Muscle of back (tissue), 11 donors: ENCODE data around the gene COL20A1. TPM values are rescaled to one million over a fixed set of nuclear protein-coding genes. Genes with fewer than 3 reads are reported as not detected.
"Not testable (repeated sequence)": the region's sequence is repeated elsewhere in the genome, so short reads cannot be mapped to it uniquely, and the experiment has no call there.

Experiments used
- DNase-seq, 3 donors: peaks; one replicate each; pipeline versions ENCODE4 v3.0.0 to v3.0.0-alpha.2; 2013
- polyA plus RNA-seq, 10 donors: library from polyadenylated mRNA; unstranded; fragments of 120-200 nt; gene quantifications; one replicate each; pipeline ENCODE4 v1.2.1, GENCODE V29; 2013; ENCODE audit not compliant: insufficient read length in 10 of 10

COL20A1 gene
- polyA plus RNA-seq, 10 donors: 4.2 to 17.0 (median 8.0) TPM

DNA sequence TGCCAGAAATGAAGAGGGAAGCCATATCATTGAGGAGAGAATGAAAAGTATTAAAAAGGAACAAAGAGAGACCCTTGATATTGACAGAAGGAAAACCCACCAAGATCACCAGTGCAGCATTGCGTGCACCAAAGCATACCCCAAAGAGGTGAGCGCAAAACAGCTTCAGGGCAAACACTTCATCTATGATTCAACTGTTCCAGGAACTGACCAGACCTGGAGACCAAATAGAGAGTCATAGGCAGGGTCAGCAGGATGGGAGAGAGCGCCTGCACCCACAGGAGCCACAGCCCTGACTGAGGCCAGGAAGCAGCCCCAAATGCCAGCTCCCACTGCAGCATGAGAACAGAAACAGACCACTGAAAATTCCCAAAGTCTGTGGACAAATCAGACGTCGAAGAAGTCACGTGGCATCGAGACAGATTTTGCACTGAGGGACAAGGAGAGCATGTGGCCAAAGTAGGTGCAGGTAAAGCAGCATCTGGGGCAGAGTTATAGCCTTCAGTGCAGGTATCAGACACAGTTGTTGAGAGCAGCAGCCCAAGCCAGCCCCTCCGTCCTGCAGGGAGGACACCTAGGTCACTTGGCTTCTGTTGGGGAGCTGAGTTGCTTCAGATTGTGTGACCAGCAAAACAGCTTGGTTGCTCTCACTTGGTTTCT lies 38.9 kb downstream of the COL20A1 start:
- DNase-seq: no peak

DNA sequence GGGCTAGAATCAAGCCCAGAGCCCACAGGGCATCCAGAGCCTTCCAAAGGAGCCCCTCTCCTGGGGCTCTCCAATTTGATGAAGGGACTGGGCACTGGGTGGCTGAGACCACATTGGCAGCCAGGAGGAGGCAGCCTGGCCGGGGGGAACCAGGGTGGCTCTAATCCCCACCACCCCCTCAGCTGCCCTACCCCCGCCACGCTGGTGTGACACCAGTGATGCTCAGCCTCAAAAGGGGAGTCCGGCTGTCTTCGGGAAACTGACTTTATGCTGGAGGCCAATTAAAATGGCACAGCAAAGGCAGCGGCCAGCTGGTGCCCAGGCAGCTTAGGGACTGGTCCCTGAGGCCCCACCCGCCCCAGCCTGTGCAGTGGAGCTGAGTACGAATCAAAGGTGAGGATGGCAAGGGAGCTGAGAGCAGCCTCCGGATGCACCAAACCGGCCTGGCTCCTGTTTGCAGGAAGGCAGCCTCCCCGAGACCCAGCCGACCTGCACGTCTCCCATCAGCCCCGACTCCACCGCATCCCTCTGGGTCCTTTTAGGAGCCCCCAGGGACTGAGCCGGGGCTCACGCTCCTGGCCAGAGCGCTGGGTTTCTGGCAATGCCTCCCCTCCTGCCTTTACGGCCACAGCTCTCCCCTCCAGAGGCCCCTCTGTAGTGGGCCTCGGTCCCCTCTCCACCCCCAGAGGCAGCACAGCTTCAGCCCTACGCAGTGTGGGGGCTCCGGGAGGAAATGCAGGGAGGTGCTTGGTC lies 39.7 kb downstream of the COL20A1 start:
- DNase-seq: no peak

DNA sequence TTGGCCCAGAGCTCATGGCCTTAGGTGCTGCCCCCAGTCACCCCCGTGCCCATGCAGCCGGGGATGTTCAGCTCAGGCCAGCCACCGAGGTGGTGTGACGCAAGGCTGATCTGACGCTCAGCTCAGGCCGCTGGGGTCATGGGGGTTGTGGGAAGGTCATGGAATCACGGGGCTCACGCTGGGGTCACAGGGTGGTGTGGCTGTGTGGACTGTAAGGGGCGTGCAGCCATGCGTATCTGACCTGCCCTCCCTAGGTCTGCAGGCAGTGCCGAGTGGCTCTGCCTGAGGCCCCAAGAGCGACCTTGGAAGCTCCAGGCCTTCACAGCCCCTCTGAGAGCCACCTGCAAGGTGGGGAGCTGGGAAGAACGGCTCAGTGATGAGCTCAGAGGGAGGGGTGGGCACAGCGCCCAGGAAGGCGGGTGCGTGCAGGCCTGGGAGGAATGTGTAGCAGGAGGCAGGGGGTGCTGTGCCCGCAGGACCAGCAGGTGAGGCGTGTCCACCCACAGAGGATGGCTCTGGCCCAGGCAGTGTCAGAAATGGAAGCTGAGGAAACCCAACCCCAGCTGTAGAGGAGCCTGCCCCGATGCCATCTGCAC lies 40.4 kb downstream of the COL20A1 start:
- no peak for DNase-seq

DNA sequence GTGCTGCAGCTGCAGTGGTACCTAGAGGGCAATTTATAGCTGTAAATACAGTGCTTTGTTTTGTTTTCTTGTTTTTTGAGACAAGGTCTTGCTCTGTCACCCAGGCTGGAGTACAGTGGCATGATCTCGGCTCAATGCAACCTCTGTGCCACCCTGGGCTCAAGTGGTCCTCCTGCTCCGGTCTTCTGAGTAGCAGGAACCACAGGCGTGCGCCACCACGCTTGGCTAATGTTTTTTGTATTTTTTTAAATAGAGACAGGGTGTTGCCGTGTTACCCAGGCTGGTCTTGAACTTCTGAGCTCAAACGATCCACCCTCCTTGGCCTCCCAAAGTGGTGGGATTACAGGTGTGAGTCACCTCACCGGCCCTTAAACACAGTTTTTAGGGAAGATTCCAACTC lies 41.4 kb downstream of the COL20A1 start:
- no peak for DNase-seq

DNA sequence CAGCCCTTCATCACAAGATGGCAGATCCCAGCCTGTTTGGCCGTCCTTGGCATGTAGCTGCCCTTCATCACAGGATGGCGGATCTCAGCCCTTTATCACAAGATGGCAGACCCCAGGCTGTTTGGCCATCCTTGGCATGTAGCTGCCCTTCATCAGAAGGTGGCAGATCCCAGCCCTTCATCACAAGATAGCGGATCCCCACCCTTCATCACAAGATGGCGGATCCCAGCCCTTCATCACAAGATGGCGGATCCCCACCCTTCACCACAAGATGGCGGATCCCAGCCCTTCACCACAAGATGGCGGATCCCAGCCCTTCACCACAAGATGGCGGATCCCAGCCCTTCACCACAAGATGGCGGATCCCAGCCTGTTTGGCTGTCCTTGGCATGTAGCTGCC lies 42.1 kb downstream of the COL20A1 start:
- DNase-seq: not testable (repeated sequence)

DNA sequence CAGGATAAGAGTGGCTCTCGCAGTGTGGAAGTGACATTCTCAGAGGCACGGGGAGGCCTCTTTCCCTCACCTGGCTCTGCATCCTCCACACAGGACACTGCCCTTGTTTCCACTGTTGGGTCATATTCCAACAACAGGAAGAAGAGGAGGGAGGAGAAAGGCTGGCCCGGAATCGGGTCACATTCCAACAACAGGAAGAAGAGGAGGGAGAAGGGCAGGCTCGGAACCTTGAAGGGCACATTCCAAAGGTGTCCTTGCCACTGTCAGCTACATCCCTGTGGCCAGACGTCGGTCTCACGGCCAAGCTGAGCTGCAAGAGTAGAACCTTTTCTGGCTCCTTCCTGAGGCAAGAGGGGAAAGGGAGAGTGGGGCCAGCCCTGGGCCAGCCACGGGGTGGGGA lies 42.7 kb downstream of the COL20A1 start:
- no peak for DNase-seq

DNA sequence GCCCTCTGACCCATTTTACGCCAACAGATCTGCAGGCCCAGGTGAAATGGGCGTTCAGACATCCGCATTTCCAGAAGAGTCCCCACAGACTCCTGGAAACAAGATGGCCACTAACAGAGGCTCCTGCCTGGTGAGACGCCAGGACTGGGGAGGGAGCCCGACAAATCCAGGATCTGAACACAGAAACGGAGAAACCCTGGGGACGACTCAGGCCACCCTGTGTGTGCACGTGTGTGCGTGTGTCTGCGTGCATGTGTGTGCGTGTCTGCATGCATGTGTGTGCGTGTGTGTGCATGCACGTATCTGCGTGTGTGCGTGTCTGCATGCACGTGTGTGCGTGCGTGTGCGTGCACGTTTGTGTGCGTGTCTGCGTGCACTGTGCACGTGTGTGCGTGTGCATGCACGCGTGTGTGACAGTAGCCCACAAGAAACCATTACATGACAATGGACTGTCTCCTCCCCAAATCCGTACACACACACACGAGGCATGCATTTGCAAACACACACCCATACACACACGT lies 43.3 kb downstream of the COL20A1 start:
- DNase-seq: no peak

DNA sequence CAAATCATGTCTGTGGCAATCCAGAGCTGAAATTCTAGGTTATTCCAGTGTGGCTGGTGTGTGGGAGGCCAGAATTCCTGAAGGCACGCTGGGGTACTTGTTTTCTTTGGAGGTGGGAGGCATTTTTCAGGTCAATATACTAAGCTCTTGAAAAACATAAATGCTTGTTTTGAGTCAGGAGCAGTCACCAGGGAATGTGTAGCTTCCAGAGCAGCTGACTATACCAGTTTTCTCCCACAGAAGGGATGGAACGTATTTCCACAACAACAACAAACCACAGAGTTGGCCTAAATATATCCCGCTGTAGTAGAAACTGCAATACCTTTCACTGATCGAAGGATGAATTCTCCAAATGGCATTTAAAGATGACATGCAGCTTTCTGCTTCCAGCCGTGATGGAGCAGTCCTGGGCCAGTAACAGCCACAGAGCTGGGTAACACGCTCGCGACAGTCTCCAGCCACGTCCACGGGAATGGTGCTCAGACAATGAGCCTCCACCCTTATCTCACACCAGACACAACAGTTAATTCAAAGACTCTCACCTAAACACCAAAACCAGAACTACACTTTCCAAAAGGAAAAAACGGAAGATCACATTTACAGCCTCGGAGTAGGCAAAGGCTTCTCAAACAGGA lies 44.9 kb downstream of the COL20A1 start:
- no peak for DNase-seq

DNA sequence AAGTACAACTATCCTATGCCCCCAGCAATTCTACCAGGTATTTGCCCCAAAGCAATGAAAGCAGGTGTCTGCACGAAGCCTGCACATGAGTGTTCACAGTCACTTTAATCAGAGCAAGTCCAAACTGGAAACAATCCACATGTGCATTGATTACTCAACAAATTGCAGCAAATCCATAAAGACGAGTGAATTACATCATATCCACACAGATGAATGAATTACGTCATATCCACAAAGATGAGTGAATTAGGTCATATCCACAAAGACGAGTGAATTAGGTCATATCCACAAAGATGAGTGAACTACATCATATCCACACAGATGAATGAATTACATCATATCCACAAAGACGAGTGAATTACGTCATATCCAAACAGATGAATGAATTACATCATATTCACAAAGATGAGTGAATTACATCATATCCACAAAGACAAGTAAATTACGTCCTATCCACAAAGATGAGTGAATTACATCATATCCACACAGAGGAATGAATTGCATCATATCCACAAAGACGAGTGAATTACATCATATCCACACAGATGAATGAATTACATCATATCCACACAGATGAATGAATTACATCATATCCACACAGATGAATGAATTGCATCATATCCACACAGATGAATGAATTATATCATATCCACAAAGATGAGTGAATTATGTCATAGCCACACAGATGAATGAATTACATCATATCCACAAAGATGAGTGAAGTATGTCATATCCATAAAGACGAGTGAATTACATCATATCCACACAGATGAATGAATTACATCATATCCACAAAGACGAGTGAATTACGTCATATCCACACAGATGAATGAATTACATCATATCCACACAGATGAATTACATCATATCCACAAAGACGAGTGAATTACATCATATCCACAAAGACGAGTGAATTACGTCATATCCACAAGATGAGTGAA lies 46.4 kb downstream of the COL20A1 start:
- not testable (repeated sequence) for DNase-seq

DNA sequence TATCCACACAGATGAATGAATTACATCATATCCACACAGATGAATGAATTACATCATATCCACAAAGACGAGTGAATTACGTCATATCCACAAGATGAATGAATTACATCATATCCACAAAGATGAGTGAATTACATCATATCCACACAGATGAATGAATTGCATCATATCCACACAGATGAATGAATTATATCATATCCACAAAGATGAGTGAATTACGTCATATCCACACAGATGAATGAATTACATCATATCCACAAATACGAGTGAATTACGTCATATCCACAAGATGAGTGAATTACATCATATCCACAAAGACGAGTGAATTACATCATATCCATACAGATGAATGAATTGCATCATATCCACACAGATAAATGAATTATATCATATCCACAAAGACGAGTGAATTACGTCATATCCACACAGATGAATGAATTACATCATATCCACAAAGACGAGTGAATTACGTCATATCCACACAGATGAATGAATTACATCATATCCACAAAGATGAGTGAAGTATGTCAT lies 47.2 kb downstream of the COL20A1 start:
- DNase-seq: not testable (repeated sequence)

DNA sequence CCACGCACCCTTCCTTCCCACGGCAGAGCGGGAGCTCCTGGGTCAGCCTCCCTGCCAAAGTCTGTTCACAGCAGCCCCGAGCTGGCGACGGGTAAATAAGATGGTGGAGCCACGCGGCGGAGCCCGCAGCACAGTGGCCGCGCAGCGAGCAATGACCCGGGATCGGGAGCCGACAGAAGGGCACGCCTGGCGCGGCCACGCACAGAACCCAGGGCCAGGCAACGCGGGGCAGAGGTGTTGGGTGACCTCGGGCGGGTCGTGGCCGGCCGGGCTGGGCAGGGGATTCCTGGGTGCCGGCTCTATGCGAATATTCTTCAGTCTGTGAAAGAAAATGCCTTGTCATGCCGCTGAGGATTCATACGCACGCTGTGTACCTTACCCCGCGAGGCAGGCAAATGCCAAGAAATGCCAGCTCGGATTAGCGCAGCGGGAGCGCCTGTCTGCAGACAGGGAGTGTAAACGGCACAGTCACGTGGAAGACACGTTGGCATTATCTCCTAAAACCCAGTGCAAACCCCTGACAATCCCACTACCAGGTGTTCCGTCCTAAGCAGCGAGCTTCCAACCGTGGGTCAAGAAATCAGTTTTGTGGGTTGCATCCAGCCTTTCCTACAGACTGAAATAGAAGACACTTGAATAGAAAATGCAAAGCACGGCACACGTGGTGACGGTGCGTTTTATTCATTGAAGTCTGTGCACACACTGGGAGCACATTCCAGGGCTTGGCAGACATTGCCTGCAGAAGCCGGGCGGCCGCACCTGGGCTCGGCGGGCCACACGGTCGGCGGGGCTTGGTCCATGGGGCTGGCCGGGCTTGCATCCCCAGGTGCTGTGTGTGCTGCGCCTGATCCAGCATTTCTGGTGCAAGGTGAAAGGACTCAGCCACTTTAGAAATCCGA lies 49.8 kb downstream of the COL20A1 start:
- no peak for DNase-seq

DNA sequence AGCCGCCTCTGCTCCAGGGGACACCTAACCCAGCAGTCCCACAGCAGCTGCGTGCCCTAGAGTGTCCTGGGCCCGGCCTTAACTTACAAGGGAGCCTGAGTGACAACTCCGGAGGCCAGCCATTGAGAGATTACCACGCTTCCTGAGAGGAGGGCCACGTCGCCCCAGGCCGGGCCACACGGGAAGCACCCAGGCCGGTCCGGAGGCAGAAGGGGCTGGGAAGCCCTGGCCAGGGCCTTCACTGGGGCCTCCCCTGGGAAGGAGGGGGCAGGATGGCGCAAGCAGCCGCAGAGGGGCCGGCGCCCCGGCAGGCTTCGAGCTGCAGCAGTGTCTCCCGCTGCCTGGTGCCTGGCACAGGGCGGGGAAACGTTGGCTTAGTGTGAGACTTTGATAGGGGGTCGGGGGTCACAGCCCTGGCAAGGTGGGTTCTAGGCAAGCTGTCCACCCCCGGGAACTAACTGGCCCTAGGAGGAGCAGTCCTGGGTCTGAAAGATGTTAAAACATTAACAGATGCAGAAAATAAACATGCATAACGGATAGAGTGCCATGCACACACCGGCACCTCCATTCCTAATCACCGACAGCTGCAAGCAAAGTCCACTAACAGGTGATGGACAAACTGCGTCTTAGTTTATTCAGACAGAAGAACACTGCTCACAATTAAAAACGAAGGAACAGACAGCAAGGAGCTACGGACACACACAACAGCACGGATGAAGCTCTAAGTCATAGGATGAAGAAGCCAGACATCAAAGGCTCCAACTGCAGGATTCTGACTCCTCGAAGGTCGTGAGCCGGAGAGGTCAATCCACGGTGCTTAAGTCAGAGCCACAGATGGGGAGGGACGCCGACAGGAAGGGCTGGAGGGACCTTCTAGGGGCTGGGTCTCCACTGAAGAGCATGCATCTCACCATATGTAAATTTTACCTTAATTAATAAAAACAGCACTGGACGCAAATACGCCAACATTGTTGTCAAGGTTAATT lies 50.8 kb downstream of the COL20A1 start:
- DNase-seq: no peak

DNA sequence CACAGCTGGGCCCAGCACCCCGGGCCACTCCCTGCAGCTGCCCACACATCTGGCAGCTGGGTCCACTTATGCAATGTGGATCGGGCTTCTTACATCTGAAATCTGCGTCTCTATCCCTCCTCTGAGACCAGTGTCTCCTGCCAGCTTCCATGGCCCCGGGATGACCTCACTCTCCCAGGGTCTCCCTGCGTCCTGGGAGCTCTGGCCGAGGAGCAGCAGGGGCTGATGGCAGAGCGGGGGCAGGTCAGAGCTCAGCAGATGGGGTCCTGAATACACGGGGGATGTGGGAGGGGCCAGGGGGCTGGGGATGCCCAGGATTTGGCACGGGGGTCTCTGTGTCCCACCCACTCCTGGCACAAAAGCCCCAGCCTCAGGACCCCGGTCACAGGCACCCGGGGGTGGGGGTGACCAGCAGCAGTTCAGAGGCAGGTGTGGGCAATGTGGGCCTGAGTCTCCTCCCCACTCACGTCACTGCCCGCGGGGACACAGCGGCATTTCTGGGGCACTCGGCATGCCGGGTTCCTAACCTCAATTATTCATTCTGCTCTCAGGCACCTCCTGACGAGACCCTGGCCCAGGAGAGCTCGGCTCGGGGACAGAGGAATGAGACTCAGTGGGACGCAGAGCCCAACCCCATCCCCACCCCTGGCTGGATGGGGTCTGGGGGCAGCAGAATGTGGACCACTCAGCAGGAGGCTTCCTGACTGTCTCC lies 51.8 kb downstream of the COL20A1 start:
- DNase-seq: peak; percentile 17 to 63 (median 32)

DNA sequence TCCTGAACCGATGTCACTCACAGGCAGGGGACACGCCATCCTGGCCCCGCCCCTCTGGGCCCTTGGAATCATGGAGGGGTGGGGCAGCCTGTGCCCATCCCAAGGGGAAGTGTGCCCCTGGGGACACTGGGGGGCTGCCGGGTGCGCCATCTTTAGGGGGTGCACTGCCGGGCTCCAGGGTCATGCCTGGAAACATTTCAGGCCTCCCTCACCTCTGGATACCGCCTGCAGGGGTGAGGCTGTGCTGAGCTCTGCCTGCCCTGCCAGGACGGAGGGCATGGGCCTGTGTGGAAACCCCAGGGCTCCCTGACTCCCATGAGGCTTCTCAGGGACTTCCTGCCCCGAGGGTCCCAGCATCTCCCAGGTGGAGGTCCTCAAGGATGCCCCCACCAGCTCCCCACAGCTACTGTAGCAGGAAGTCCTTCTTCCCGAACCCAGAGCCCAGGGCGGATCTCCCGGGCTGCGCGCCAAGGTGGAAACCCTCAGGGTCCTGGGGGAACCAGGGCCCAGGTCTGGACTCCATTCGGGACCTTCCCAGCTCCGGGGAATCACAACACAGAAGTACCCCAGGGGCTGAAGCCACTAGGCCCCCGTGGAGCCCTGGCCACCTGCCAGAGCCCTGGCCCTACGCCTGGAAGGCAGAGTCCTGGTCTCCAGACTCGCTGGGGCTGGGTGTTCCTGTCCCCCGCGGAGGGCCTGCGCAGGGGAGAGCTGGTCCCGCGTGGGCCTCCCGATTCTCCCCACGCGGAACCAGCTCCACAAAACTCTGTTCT lies 52.5 kb downstream of the COL20A1 start:
- no peak for DNase-seq

DNA sequence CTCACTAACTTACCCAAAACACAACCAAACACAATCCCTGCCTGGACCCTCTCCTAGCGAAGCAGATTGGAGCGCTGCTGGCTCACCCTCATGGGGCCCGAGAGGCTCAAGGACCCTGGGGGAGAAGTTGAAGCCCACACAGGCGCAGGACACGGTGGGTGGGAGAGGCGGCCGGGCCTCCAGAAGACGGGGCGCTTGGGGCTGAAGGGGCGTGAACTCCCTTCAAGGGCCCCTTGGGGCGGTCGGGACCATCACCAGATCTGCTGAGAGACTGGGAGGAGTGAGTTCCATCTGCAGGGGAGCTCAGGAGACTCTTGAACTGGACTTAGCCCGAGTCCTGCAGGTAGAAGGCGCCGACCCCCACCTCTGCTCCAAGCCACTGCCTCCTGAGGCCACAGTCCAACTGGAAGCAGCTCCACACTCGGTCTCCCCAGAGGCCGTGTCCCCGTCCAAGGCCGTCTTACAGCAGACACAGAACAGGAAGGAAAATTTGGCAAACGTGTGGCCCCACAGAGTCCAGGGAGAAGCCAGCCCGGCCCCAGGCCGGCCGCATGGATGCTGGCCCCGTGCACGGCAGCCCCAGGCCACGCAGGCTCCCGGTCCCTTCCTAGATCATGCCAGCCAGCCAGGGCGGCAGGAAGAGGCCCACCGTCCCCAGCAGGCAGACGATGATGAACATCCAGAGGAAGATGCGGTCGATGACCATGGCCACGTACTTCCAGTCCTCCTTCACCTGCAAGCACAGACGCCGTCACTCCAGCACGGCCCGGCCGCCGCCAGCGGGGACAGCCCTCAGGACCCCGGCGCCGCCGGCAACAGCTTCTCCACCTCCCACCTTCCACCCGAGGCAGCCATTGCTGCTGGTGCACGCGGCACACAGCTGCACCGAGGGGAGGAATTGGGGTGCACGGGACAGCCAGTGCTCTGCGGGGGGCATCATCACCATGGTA lies 53.4 kb downstream of the COL20A1 start:
- no peak for DNase-seq
